Measurements from ENCODE around the gene CDC42BPB.

The CDC42BPB gene

DNA sequence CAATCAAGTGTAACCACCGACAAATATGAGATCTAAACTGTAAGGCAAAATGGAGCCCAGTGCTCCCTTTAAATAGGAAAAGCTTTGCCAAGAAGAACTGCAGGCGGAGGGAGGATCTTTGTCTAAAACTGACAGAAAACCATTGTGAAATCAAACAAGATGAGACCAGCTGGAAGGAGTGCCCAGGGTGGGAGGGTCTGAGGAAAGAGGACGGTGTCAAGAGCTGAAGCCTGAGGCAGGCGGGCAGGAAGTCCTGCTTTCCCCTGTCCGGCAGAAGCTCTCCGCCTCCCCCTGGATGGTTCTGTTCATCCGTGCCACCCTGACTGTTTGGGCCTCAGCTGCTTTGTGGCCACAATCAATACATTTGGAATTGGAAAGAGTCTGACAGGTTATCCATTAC is 37.5 kb downstream of the CDC42BPB start:
- Histone ChIP-seq H3K4me1 (ENCODE audit: insufficient read depth, low read length) (peaks cover 22% of the 10 kb centered on the region; the same call in 1 of the 2 replicates), H3K9me3 (ENCODE audit: insufficient read depth, low read depth, low read length) (no peaks in the 10 kb centered on the region), H3K4me3 (ENCODE audit: low read length) (no peak overlapping the region), H3K9ac (ENCODE audit: low read depth, low read length) (no peak overlapping the region), H3K36me3 (ENCODE audit: insufficient read depth, low read depth, low read length) (no peaks in the 10 kb centered on the region), H3K27ac (ENCODE audit: low read length) (no peak overlapping the region), H3K27me3 (ENCODE audit: insufficient read depth, low read length) (no peaks in the 10 kb centered on the region)

DNA sequence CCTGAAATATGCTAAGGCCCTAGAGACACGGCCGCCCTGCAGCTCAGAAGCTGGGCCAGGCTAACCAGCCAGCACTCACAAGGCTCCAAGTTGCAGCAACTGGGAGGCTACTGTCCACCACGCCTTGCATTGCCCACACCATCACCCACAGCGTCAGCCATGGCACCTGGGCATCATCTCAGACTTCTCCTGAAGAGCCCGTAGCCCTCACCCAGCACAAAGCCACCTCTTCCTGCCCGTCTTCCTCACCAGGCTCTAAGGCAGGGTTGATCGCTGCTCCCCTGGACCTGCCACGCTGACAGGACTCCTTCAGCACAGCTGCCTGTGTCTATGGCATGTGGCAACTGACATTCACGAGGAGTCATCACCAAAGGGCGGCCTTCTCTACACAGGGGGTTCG is 38.1 kb downstream of the CDC42BPB start:
- Histone ChIP-seq H3K9me3 (ENCODE audit: insufficient read depth, low read depth, low read length) (no peaks in the 10 kb centered on the region), H3K4me1 (ENCODE audit: insufficient read depth, low read length) (peaks cover 24% of the 10 kb centered on the region; the same call in 1 of the 2 replicates)

GRCh38 chr14:103016594-103016993 is 40.8 kb downstream of the CDC42BPB start:
- no peaks in the 10 kb centered on the region for H3K27me3 ChIP-seq (ENCODE audit: insufficient read depth, low read length)
- no peak overlapping the region for H3K4me3 ChIP-seq (ENCODE audit: low read length)
- peaks cover 16% of the 10 kb centered on the region; the same call in 1 of the 2 replicates for H3K4me1 ChIP-seq (ENCODE audit: insufficient read depth, low read length)
- H3K27ac ChIP-seq (ENCODE audit: low read length): no peak overlapping the region
- H3K9ac ChIP-seq (ENCODE audit: low read depth, low read length): no peak overlapping the region
- H3K36me3 ChIP-seq (ENCODE audit: insufficient read depth, low read depth, low read length): no peaks in the 10 kb centered on the region
- H3K9me3 ChIP-seq (ENCODE audit: insufficient read depth, low read depth, low read length): no peaks in the 10 kb centered on the region

More for the DNA sequence above, 38.1 kb downstream of the CDC42BPB start:
- no peak overlapping the region for H3K4me3 ChIP-seq (ENCODE audit: low read length)
- no peaks in the 10 kb centered on the region for H3K27me3 ChIP-seq (ENCODE audit: insufficient read depth, low read length)
- H3K9ac ChIP-seq (ENCODE audit: low read depth, low read length): no peak overlapping the region
- no peak overlapping the region for H3K27ac ChIP-seq (ENCODE audit: low read length)
- H3K36me3 ChIP-seq (ENCODE audit: insufficient read depth, low read depth, low read length): no peaks in the 10 kb centered on the region

- H3K4me1 ChIP-seq (ENCODE audit: insufficient read depth, low read length): peaks cover 16% of the 10 kb centered on the region; the same call in 1 of the 2 replicates
- no peak overlapping the region for H3K27ac ChIP-seq (ENCODE audit: low read length)
- no peaks in the 10 kb centered on the region for H3K9me3 ChIP-seq (ENCODE audit: insufficient read depth, low read depth, low read length)
- H3K27me3 ChIP-seq (ENCODE audit: insufficient read depth, low read length): no peaks in the 10 kb centered on the region
- no peak overlapping the region for H3K9ac ChIP-seq (ENCODE audit: low read depth, low read length)
- H3K4me3 ChIP-seq (ENCODE audit: low read length): no peak overlapping the region
- H3K36me3 ChIP-seq (ENCODE audit: insufficient read depth, low read depth, low read length): no peaks in the 10 kb centered on the region
Observed at GRCh38 chr14:103016071-103016470, 41.3 kb downstream of the CDC42BPB start.

DNA sequence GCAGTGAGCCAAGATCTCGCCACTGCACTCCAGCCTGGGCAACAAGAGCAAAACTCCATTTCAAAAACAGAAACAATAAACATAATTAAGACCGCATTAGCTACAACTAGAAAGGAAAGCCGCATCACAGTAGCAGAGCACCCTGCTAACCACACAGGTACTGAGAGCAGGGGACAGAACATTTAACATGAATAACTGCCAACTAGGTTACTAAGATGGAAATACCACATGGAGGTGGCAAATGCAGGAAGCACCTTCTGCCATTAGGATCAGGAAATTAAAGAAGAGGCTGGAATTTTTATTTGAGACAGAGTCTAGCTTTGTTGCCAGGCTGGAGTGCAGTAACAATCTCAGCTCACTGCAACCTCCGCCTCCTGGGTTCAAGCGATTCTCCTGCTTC is 41.9 kb downstream of the CDC42BPB start:
- Histone ChIP-seq H3K9ac (ENCODE audit: low read depth, low read length) (0 out of 2 replicates have a peak overlapping the region, but pooled peaks have one; percentile 0), H3K27me3 (ENCODE audit: insufficient read depth, low read length) (no peaks in the 10 kb centered on the region), H3K9me3 (ENCODE audit: insufficient read depth, low read depth, low read length) (no peaks in the 10 kb centered on the region), H3K4me1 (ENCODE audit: insufficient read depth, low read length) (peaks cover 16% of the 10 kb centered on the region; the same call in 1 of the 2 replicates), H3K27ac (ENCODE audit: low read length) (no peak overlapping the region), H3K4me3 (ENCODE audit: low read length) (no peak overlapping the region), H3K36me3 (ENCODE audit: insufficient read depth, low read depth, low read length) (no peaks in the 10 kb centered on the region)

GRCh38 chr14:103014466-103015228 is 42.7 kb downstream of the CDC42BPB start:
- Histone ChIP-seq H3K4me1 (ENCODE audit: insufficient read depth, low read length) (peaks cover 16% of the 10 kb centered on the region; the same call in 1 of the 2 replicates), H3K9ac (ENCODE audit: low read depth, low read length) (0 out of 2 replicates have a peak overlapping the region, but pooled peaks have one; percentile 0), H3K27ac (ENCODE audit: low read length) (no peak overlapping the region)

DNA sequence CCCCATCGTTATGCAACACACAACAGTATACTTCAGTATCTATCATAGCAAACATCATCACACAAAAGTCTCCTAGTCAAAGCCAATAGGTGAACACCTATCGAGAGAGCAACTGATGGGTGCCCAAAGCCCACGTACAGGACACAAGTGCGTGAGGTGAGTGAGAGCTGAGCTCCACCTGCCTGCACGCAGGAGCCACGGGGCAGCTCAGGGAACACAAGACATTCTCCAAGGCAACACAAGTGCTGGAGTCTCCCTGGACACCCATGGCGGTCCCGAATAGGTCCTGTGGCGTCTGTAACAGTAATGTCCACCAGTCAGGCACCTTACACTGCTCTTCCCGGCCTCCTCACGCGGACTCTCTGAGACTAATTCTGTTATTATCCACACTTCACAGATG is 44.3 kb downstream of the CDC42BPB start:
- H3K27ac ChIP-seq (ENCODE audit: low read length): no peak overlapping the region

More at GRCh38 chr14:103014466-103015228, 42.7 kb downstream of the CDC42BPB start:
- Histone ChIP-seq H3K9me3 (ENCODE audit: insufficient read depth, low read depth, low read length) (no peaks in the 10 kb centered on the region), H3K27me3 (ENCODE audit: insufficient read depth, low read length) (no peaks in the 10 kb centered on the region), H3K4me3 (ENCODE audit: low read length) (no peak overlapping the region), H3K36me3 (ENCODE audit: insufficient read depth, low read depth, low read length) (peaks cover 1% of the 10 kb centered on the region; the same call in 1 of the 2 replicates)

GRCh38 chr14:103009559-103009958 is 47.8 kb downstream of the CDC42BPB start:
- H3K4me1 ChIP-seq (ENCODE audit: insufficient read depth, low read length): peaks cover 4% of the 10 kb centered on the region; the same call in 1 of the 2 replicates
- peaks cover 21% of the 10 kb centered on the region for H3K36me3 ChIP-seq (ENCODE audit: insufficient read depth, low read depth, low read length)
- no peak overlapping the region for H3K9ac ChIP-seq (ENCODE audit: low read depth, low read length)
- H3K27me3 ChIP-seq (ENCODE audit: insufficient read depth, low read length): no peaks in the 10 kb centered on the region
- no peak overlapping the region for H3K4me3 ChIP-seq (ENCODE audit: low read length)
- H3K27ac ChIP-seq (ENCODE audit: low read length): no peak overlapping the region
- no peaks in the 10 kb centered on the region for H3K9me3 ChIP-seq (ENCODE audit: insufficient read depth, low read depth, low read length)

More for the DNA sequence above, 44.3 kb downstream of the CDC42BPB start:
- H3K9ac ChIP-seq (ENCODE audit: low read depth, low read length): no peak overlapping the region
- no peak overlapping the region for H3K4me3 ChIP-seq (ENCODE audit: low read length)
- peaks cover 11% of the 10 kb centered on the region; the same call in 1 of the 2 replicates for H3K4me1 ChIP-seq (ENCODE audit: insufficient read depth, low read length)
- no peaks in the 10 kb centered on the region for H3K9me3 ChIP-seq (ENCODE audit: insufficient read depth, low read depth, low read length)
- peaks cover 13% of the 10 kb centered on the region for H3K36me3 ChIP-seq (ENCODE audit: insufficient read depth, low read depth, low read length)
- no peaks in the 10 kb centered on the region for H3K27me3 ChIP-seq (ENCODE audit: insufficient read depth, low read length)

GRCh38 chr14:103008768-103009357 is 48.5 kb downstream of the CDC42BPB start:
- H3K27me3 ChIP-seq (ENCODE audit: insufficient read depth, low read length): no peaks in the 10 kb centered on the region
- no peak overlapping the region for H3K9ac ChIP-seq (ENCODE audit: low read depth, low read length)
- H3K4me3 ChIP-seq (ENCODE audit: low read length): no peak overlapping the region
- H3K4me1 ChIP-seq (ENCODE audit: insufficient read depth, low read length): no peaks in the 10 kb centered on the region
- no peaks in the 10 kb centered on the region for H3K9me3 ChIP-seq (ENCODE audit: insufficient read depth, low read depth, low read length)
- H3K36me3 ChIP-seq (ENCODE audit: insufficient read depth, low read depth, low read length): peaks cover 26% of the 10 kb centered on the region
- no peak overlapping the region for H3K27ac ChIP-seq (ENCODE audit: low read length)

- H3K27me3 ChIP-seq (ENCODE audit: insufficient read depth, low read length): no peaks in the 10 kb centered on the region
- H3K36me3 ChIP-seq (ENCODE audit: insufficient read depth, low read depth, low read length): peaks cover 34% of the 10 kb centered on the region
- H3K4me1 ChIP-seq (ENCODE audit: insufficient read depth, low read length): no peaks in the 10 kb centered on the region
- H3K9me3 ChIP-seq (ENCODE audit: insufficient read depth, low read depth, low read length): no peaks in the 10 kb centered on the region
- no peak overlapping the region for H3K9ac ChIP-seq (ENCODE audit: low read depth, low read length)
- no peak overlapping the region for H3K4me3 ChIP-seq (ENCODE audit: low read length)
- H3K27ac ChIP-seq (ENCODE audit: low read length): no peak overlapping the region
Observed at GRCh38 chr14:103008126-103008525, 49.2 kb downstream of the CDC42BPB start.

DNA sequence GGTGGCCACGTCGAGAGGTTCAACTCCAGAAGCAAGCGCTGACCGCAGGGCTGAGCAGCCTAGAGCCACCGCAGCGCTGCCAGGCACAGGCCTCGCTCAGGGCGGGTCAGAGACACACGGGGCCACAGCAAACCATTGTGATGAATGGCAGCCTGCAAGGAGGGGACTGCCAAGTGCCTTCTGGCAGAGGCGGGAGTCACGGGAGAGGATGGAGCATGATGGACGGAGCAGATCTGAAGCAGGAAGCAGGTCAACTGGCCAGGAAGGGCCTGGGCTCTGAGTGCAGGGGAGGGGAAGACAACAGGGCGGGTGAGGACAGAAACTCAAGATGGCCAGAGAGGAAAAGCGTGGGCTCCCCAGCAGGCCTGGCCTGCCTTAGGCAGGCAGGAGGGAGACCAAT is 49.8 kb downstream of the CDC42BPB start:
- Histone ChIP-seq H3K27me3 (ENCODE audit: insufficient read depth, low read length) (no peaks in the 10 kb centered on the region), H3K4me3 (ENCODE audit: low read length) (no peak overlapping the region), H3K4me1 (ENCODE audit: insufficient read depth, low read length) (no peaks in the 10 kb centered on the region), H3K27ac (ENCODE audit: low read length) (no peak overlapping the region), H3K9me3 (ENCODE audit: insufficient read depth, low read depth, low read length) (no peaks in the 10 kb centered on the region), H3K36me3 (ENCODE audit: insufficient read depth, low read depth, low read length) (peaks cover 39% of the 10 kb centered on the region), H3K9ac (ENCODE audit: low read depth, low read length) (no peak overlapping the region)

Data from iPS-20b (cell line).